ENCODE results near the gene CALR.

CALR gene

GRCh38 chr19:12959481-12959880 is 21.1 kb downstream of the CALR start:
- Histone ChIP-seq H3K4me3 (ENCODE audit: insufficient read depth, low read length, poor library complexity, severe bottlenecking) (no peak overlapping the region), H3K27ac (ENCODE audit: low read depth, low read length) (no peak overlapping the region), H3K4me2 (ENCODE audit: low read depth, low read length, poor library complexity, severe bottlenecking) (no peak overlapping the region), H2AFZ (ENCODE audit: low read depth, low read length, severe bottlenecking) (no peak overlapping the region), H3K27me3 (ENCODE audit: low read length) (no peaks in the 10 kb centered on the region), H3K9ac (ENCODE audit: low read length) (no peak overlapping the region), H3K79me2 (ENCODE audit: insufficient read depth, low read length) (peaks cover 19% of the 10 kb centered on the region), H3K9me3 (ENCODE audit: insufficient read depth, low read length) (no peaks in the 10 kb centered on the region), H4K20me1 (ENCODE audit: low read depth, low read length) (no peaks in the 10 kb centered on the region), H3K36me3 (ENCODE audit: low read length) (no peaks in the 10 kb centered on the region), H3F3A (ENCODE audit: insufficient read depth) (peaks cover 33% of the 10 kb centered on the region), H3K9me2 (replicated peaks; ENCODE audit: insufficient read depth, low read length) (no peaks in the 10 kb centered on the region)
- TF ChIP-seq EZH2phosphoT487 (conservative IDR thresholded peaks at IDR 0.05; ENCODE audit: low read length) = no peak
- TF ChIP-seq, protein P1, sequence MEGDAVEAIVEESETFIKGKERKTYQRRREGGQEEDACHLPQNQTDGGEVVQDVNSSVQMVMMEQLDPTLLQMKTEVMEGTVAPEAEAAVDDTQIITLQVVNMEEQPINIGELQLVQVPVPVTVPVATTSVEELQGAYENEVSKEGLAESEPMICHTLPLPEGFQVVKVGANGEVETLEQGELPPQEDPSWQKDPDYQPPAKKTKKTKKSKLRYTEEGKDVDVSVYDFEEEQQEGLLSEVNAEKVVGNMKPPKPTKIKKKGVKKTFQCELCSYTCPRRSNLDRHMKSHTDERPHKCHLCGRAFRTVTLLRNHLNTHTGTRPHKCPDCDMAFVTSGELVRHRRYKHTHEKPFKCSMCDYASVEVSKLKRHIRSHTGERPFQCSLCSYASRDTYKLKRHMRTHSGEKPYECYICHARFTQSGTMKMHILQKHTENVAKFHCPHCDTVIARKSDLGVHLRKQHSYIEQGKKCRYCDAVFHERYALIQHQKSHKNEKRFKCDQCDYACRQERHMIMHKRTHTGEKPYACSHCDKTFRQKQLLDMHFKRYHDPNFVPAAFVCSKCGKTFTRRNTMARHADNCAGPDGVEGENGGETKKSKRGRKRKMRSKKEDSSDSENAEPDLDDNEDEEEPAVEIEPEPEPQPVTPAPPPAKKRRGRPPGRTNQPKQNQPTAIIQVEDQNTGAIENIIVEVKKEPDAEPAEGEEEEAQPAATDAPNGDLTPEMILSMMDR (IDR thresholded peaks at IDR 0.05; ENCODE audit: insufficient read depth, low read length, poor library complexity, severe bottlenecking) = no peak

DNA sequence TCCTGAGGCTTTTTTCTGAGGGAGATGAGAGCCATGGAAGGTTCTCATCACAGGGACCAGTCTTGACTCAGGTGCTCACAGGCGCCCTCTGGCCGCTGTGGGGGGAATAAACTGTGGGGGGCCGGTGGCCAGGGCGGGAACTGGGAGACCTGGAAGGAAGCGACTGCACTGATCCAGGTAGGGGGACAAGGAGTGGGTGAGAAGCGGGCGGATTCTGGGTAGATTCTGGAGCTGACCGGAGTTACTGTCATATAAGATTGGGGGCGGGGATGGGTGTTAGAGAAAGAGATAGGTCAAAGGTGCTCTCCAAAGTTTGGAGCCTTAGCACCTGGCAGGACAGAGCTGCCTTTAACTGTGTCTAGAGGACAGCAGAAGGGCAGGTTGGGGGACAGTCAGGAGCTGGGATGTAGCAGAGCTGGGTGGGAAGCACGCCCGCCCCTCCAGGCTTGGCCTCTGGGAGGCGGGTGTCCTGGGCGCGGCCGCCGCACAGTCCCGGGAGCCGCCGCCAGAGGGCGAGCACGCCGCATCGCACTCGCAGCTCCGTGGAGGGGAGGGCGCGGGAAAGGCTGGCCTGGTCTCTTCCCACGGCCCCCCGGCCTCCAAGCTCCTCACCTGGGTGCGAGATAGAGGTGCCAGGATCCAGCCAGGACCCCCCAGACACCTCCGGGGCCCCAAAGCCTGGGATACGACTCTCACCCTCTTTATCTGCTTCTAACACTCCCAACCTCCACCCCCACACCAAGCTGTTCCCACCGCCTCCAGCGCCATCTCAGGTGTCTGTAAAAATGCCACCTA is 26.8 kb downstream of the CALR start:
- peak overlapping the region; percentile 96 for H2AFZ ChIP-seq (ENCODE audit: low read depth, low read length, severe bottlenecking)
- no peaks in the 10 kb centered on the region for H3K79me2 ChIP-seq (ENCODE audit: insufficient read depth, low read length)
- H3K27ac ChIP-seq (ENCODE audit: low read depth, low read length) = peak overlapping the region; percentile 50
- H3K9ac ChIP-seq (ENCODE audit: low read length) = peak overlapping the region; percentile 76
- peak overlapping the region; percentile 85 for H3K4me2 ChIP-seq (ENCODE audit: low read depth, low read length, poor library complexity, severe bottlenecking)
- TF ChIP-seq, protein P1 (IDR thresholded peaks at IDR 0.05; ENCODE audit: insufficient read depth, low read length, poor library complexity, severe bottlenecking) = peak; percentile 82
- TF ChIP-seq EZH2phosphoT487 (conservative IDR thresholded peaks at IDR 0.05; ENCODE audit: low read length) = no peak
- H3K36me3 ChIP-seq (ENCODE audit: low read length) = no peaks in the 10 kb centered on the region
- no peaks in the 10 kb centered on the region for H3K9me2 ChIP-seq (replicated peaks; ENCODE audit: insufficient read depth, low read length)
- no peaks in the 10 kb centered on the region for H3F3A ChIP-seq (ENCODE audit: insufficient read depth)
- H3K9me3 ChIP-seq (ENCODE audit: insufficient read depth, low read length) = no peaks in the 10 kb centered on the region
- no peaks in the 10 kb centered on the region for H3K27me3 ChIP-seq (ENCODE audit: low read length)
- H3K4me3 ChIP-seq (ENCODE audit: insufficient read depth, low read length, poor library complexity, severe bottlenecking) = peak overlapping the region; percentile 50
- no peaks in the 10 kb centered on the region for H4K20me1 ChIP-seq (ENCODE audit: low read depth, low read length)

DNA sequence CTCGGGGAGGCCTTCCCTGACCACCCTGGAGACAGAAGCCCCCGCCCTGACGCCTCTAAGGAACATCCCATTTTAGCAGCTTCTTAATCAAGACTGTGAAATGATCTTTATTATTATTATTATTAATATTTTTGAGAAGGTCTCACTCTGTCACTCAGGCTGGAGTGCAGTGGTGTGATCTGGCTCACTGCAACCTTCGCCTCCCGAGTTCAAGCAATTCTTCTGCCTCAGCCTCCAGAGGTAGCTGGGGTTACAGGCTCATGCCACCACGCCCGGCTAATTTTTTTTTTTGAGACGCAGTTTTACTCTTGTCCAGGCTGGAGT is 27.4 kb downstream of the CALR start:
- H3F3A ChIP-seq (ENCODE audit: insufficient read depth) = no peaks in the 10 kb centered on the region
- peak overlapping the region; percentile 85 for H3K4me2 ChIP-seq (ENCODE audit: low read depth, low read length, poor library complexity, severe bottlenecking)
- H3K27ac ChIP-seq (ENCODE audit: low read depth, low read length) = no peak overlapping the region
- H3K9me2 ChIP-seq (replicated peaks; ENCODE audit: insufficient read depth, low read length) = no peaks in the 10 kb centered on the region
- H3K9me3 ChIP-seq (ENCODE audit: insufficient read depth, low read length) = no peaks in the 10 kb centered on the region
- H3K4me3 ChIP-seq (ENCODE audit: insufficient read depth, low read length, poor library complexity, severe bottlenecking) = peak overlapping the region; percentile 50
- H4K20me1 ChIP-seq (ENCODE audit: low read depth, low read length) = no peaks in the 10 kb centered on the region
- H3K79me2 ChIP-seq (ENCODE audit: insufficient read depth, low read length) = no peaks in the 10 kb centered on the region
- peak overlapping the region; percentile 96 for H2AFZ ChIP-seq (ENCODE audit: low read depth, low read length, severe bottlenecking)
- peak overlapping the region; percentile 76 for H3K9ac ChIP-seq (ENCODE audit: low read length)
- no peaks in the 10 kb centered on the region for H3K36me3 ChIP-seq (ENCODE audit: low read length)
- no peak for TF ChIP-seq EZH2phosphoT487 (conservative IDR thresholded peaks at IDR 0.05; ENCODE audit: low read length)
- TF ChIP-seq, protein P1 (IDR thresholded peaks at IDR 0.05; ENCODE audit: insufficient read depth, low read length, poor library complexity, severe bottlenecking) = no peak
- H3K27me3 ChIP-seq (ENCODE audit: low read length) = no peaks in the 10 kb centered on the region
